ENCODE data around the gene PLLP. TPM values are rescaled to one million over a fixed set of nuclear protein-coding genes. Genes with fewer than 3 reads are reported as not detected.

Gene PLLP
- total and polyA plus RNA-seq, 10 of the 15 experiments (the other 5 are each of a cell fraction or from before 2014, with no cell fraction given): 0.21 to 5.8 (median 0.67) TPM

DNA sequence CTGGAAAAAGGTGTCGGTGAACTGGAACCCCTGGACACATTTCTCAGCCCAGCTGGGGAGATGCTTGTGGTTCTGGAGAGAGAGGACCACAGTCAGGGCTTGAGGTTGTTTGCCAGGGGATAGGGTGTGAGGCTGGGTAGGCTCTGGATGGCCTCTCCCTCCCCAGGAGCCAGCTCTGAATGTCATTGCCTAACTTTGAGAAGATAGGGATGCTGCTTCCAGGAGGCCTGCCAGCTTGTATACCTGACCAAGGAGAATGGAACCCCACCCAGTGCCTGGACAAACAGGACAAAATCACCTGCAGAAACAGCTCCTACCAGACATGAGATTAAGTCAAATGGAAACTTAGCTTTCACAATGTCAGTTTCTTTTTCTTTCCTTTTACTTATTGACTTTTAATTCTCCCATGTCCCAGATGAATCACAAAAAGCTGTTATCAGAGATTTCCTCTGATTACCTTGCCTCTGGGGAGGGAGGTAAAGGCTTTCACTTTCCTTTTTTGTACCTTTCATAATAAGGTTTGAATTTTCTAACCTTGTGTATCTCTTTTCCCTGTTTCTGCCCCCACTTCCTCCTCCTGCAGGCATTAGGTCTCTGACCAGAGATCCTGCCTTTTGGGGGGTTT lies 29.8 kb upstream of the PLLP start (continued):
- TF ChIP-seq, protein P1, sequence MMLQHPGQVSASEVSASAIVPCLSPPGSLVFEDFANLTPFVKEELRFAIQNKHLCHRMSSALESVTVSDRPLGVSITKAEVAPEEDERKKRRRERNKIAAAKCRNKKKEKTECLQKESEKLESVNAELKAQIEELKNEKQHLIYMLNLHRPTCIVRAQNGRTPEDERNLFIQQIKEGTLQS (IDR thresholded peaks at IDR 0.05; ENCODE audit: borderline replicate concordance, extremely low read depth, low read depth, low read length): no peak

DNA sequence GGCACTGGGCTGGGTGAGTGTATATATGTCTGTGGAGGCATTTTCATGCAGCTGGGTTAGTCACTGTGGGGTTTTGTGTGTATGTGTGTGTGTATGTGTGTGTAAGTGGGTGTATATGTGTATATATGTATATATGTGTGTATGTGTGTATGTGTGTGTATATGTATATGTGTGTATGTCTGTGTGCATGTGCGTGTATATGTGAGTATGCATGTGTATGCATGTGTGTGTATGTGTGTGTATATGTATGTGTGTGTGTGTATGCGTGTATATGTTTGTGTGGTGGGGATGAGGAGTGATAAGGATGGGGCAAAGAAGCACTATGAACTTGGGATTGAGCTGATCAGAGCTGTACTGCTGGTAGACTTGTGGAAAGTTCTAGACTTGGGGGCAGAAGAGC lies 29.0 kb upstream of the PLLP start:
- FAIRE-seq (no peak), ATAC-seq (no peak), DNase-seq (ENCODE audit: low read depth, low spot score) (no peak)
- ChIA-PET POLR2A (interaction anchor here (0.5 to 1.2 kb wide), 3 partner anchors 9 to 28 kb away, joined by 4 to 6 read pairs (median 4); no protein-coding TSS in a partner anchor), RAD21 (ENCODE audit: unreplicated experiment) (interaction anchor here (0.8 to 2.6 kb wide), 7 partner anchors 8 to 103 kb away, joined by 3 to 7 read pairs (median 5); no protein-coding TSS in a partner anchor), SMC1A (ENCODE audit: uncharacterized antibody, unreplicated experiment) (interaction anchor here (0.8 to 1.6 kb wide), 9 partner anchors 8 to 904 kb away, joined by 3 to 9 read pairs (median 4); no protein-coding TSS in a partner anchor), CTCF (interaction anchor here (0.8 to 1.4 kb wide), 6 partner anchors 11 to 108 kb away, joined by 3 to 10 read pairs (median 5); no protein-coding TSS in a partner anchor)
- Histone ChIP-seq H2AFZ (ENCODE audit: control insufficient read depth, low read depth, low read length) (no peak overlapping the region), H3K27me3 (replicated peaks in 1 of 2; ENCODE audit: control insufficient read depth in 2 of 2, insufficient read depth in 2 of 2, low read length in 1 of 2) (no peaks in the 10 kb centered on the region), H3K27ac (ENCODE audit: control insufficient read depth, insufficient read depth) (no peak overlapping the region), H3K9ac (ENCODE audit: control insufficient read depth, insufficient read depth, low read length) (no peak overlapping the region), H3K4me1 (ENCODE audit: control insufficient read depth, insufficient read depth, low read length) (peaks cover 16% of the 10 kb centered on the region), H3K9me3 (replicated peaks; ENCODE audit: control insufficient read depth, insufficient read depth, low read length) (no peaks in the 10 kb centered on the region), H3K4me2 (ENCODE audit: control insufficient read depth, insufficient read depth) (no peak overlapping the region), H3K4me3 (no peak overlapping the region), H3K36me3 (ENCODE audit: control insufficient read depth in 2 of 2, insufficient read depth in 2 of 2, low read length in 1 of 2) (no peaks in the 10 kb centered on the region), H3K79me2 (ENCODE audit: control insufficient read depth, insufficient read depth, low read length) (no peaks in the 10 kb centered on the region), H4K20me1 (ENCODE audit: control insufficient read depth, insufficient read depth) (no peaks in the 10 kb centered on the region)
- intact Hi-C loops (cut with micrococcal nuclease; ENCODE audit: unreplicated experiment): no loop called here
- no TSS peak for BruUV-seq (replicated peaks)
- TF ChIP-seq, protein P2, sequence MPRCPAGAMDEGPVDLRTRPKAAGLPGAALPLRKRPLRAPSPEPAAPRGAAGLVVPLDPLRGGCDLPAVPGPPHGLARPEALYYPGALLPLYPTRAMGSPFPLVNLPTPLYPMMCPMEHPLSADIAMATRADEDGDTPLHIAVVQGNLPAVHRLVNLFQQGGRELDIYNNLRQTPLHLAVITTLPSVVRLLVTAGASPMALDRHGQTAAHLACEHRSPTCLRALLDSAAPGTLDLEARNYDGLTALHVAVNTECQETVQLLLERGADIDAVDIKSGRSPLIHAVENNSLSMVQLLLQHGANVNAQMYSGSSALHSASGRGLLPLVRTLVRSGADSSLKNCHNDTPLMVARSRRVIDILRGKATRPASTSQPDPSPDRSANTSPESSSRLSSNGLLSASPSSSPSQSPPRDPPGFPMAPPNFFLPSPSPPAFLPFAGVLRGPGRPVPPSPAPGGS (IDR thresholded peaks at IDR 0.05; ENCODE audit: borderline replicate concordance, insufficient read depth, low read depth, low read length, poor library complexity, severe bottlenecking): peak; percentile 70
- TF ChIP-seq BACH1 (IDR thresholded peaks at IDR 0.05; ENCODE audit: borderline replicate concordance): no peak
- TF ChIP-seq, protein P3, sequence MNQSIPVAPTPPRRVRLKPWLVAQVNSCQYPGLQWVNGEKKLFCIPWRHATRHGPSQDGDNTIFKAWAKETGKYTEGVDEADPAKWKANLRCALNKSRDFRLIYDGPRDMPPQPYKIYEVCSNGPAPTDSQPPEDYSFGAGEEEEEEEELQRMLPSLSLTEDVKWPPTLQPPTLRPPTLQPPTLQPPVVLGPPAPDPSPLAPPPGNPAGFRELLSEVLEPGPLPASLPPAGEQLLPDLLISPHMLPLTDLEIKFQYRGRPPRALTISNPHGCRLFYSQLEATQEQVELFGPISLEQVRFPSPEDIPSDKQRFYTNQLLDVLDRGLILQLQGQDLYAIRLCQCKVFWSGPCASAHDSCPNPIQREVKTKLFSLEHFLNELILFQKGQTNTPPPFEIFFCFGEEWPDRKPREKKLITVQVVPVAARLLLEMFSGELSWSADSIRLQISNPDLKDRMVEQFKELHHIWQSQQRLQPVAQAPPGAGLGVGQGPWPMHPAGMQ (IDR thresholded peaks at IDR 0.05; ENCODE audit: borderline replicate concordance): peak; percentile 7; the same call in 1 of the 2 replicates
- TF ChIP-seq MYB (IDR thresholded peaks at IDR 0.05; ENCODE audit: borderline replicate concordance, low read depth, low read length): no peak
- TF ChIP-seq RBBP5 (conservative IDR thresholded peaks at IDR 0.05): no peak
- TF ChIP-seq, protein P4, sequence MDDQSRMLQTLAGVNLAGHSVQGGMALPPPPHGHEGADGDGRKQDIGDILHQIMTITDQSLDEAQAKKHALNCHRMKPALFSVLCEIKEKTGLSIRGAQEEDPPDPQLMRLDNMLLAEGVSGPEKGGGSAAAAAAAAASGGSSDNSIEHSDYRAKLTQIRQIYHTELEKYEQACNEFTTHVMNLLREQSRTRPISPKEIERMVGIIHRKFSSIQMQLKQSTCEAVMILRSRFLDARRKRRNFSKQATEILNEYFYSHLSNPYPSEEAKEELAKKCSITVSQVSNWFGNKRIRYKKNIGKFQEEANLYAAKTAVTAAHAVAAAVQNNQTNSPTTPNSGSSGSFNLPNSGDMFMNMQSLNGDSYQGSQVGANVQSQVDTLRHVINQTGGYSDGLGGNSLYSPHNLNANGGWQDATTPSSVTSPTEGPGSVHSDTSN (IDR thresholded peaks at IDR 0.05; ENCODE audit: insufficient replicate concordance, low read depth, low read length): peak; percentile 6
- TF ChIP-seq CHD1 (IDR thresholded peaks at IDR 0.05; ENCODE audit: low read depth, low read length): no peak
- TF ChIP-seq IKZF1 (conservative IDR thresholded peaks at IDR 0.05): no peak
- no peak for TF ChIP-seq NR2F1 (conservative IDR thresholded peaks at IDR 0.05)
- TF ChIP-seq HDGF (IDR thresholded peaks at IDR 0.05): peak; percentile 64; the same call in 1 of the 2 replicates
- TF ChIP-seq BCL11A (IDR thresholded peaks at IDR 0.05; ENCODE audit: low read depth, low read length): no peak
- 89% methylated on average over 2 of the region's 2 CpGs for WGBS (ENCODE audit: insufficient coverage, insufficient replicate concordance, low lambda C conversion rate, missing lambda C conversion rate)
- in situ Hi-C loops (cut with MboI): no loop called here
